Stimulated activated CD4-positive, alpha-beta T cell treated with anti-CD3 and anti-CD28 coated beads, Interleukin-4, amount 100 ng/mL, for 1 hour (primary cell): Measurements from ENCODE around the gene GFPT2.

ENCODE experiments used
- DNase-seq: peaks from one replicate; pipeline ENCODE4 v3.0.0-alpha.2; 2020

Gene GFPT2

GRCh38 chr5:180378438-180379344, 25.6 kb upstream of the GFPT2 start:
- DNase-seq = no peak

- no peak for DNase-seq
Observed at GRCh38 chr5:180377556-180378197, 24.5 kb upstream of the GFPT2 start.

GRCh38 chr5:180376511-180376910, 23.4 kb upstream of the GFPT2 start:
- DNase-seq = no peak

- no peak for DNase-seq
Observed at GRCh38 chr5:180375955-180376354, 22.8 kb upstream of the GFPT2 start.

- DNase-seq = no peak
Observed at GRCh38 chr5:180375291-180375690, 22.2 kb upstream of the GFPT2 start.

GRCh38 chr5:180373870-180374269, 20.7 kb upstream of the GFPT2 start:
- DNase-seq = no peak

- no peak for DNase-seq
Observed at GRCh38 chr5:180373454-180373853, 20.3 kb upstream of the GFPT2 start.

- no peak for DNase-seq
Observed at GRCh38 chr5:180371949-180372348, 18.8 kb upstream of the GFPT2 start.

GRCh38 chr5:180370861-180371641, 17.9 kb upstream of the GFPT2 start:
- DNase-seq = no peak

GRCh38 chr5:180367991-180368390, 14.9 kb upstream of the GFPT2 start:
- DNase-seq = no peak

GRCh38 chr5:180367300-180367699, 14.2 kb upstream of the GFPT2 start:
- DNase-seq = no peak

- no peak for DNase-seq
Observed at GRCh38 chr5:180366326-180366725, 13.2 kb upstream of the GFPT2 start.

- DNase-seq = no peak
Observed at GRCh38 chr5:180365829-180366228, 12.7 kb upstream of the GFPT2 start.

GRCh38 chr5:180364306-180364856, 11.2 kb upstream of the GFPT2 start:
- no peak for DNase-seq

GRCh38 chr5:180360078-180360957, 7.2 kb upstream of the GFPT2 start:
- no peak for DNase-seq

- DNase-seq = no peak
Observed at GRCh38 chr5:180358694-180359093, 5.6 kb upstream of the GFPT2 start.

- no peak for DNase-seq
Observed at GRCh38 chr5:180358179-180358578, 5.0 kb upstream of the GFPT2 start.

GRCh38 chr5:180354966-180355365, 1.8 kb upstream of the GFPT2 start:
- no peak for DNase-seq

- DNase-seq = no peak
Observed at GRCh38 chr5:180353980-180354452, 880 bp upstream of the GFPT2 start.

- peak; percentile 8 for DNase-seq
Observed at GRCh38 chr5:180352116-180353047, 754 bp downstream of the GFPT2 start.
